Activated CD4-positive, CD25-positive, alpha-beta regulatory T cell treated with anti-CD3 and anti-CD28 coated beads, Interleukin-2, amount 50 U/mL, for 24 hours (primary cell): ENCODE measurements around the gene RAB17.

Experiments used
- ATAC-seq, 2 donors: fragments of 150-1000 bp; cut with Tn5 transposase; one replicate each; pipeline ENCODE4 v1.10.0; 2021; ENCODE audit warnings: mild to moderate bottlenecking in 1 of 2, moderate library complexity in 1 of 2

Gene RAB17

GRCh38 chr2:237590272-237591140, at the start of gene RAB17:
RAB17 (minus strand) TSS chr2:237590734; CDS start chr2:237586154, 4,580 bp downstream.
- no peak for ATAC-seq

- ATAC-seq: no peak
These were observed 49.3 kb upstream of the RAB17 start for GRCh38 chr2:237639836-237640220.

GRCh38 chr2:237639052-237639835, 48.7 kb upstream of the RAB17 start:
- no peak for ATAC-seq

- no peak for ATAC-seq
These were observed 47.6 kb upstream of the RAB17 start for GRCh38 chr2:237638176-237638575.

- ATAC-seq: no peak
These were observed 47.0 kb upstream of the RAB17 start for GRCh38 chr2:237637429-237638135.

- ATAC-seq: no peak
These were observed 46.0 kb upstream of the RAB17 start for GRCh38 chr2:237636578-237636977.

- ATAC-seq: no peak
These were observed 42.6 kb upstream of the RAB17 start for GRCh38 chr2:237633061-237633561.

- no peak for ATAC-seq
These were observed 41.5 kb upstream of the RAB17 start for GRCh38 chr2:237631801-237632585.

GRCh38 chr2:237631007-237631785, 40.7 kb upstream of the RAB17 start:
- ATAC-seq: no peak

GRCh38 chr2:237630216-237631000, 39.9 kb upstream of the RAB17 start:
- ATAC-seq: no peak

GRCh38 chr2:237629739-237630138, 39.2 kb upstream of the RAB17 start:
- no peak for ATAC-seq

- ATAC-seq: no peak
These were observed 38.6 kb upstream of the RAB17 start for GRCh38 chr2:237629188-237629534.

- ATAC-seq: no peak
These were observed 38.0 kb upstream of the RAB17 start for GRCh38 chr2:237628247-237629187.

- peak; percentile 37 to 44 for ATAC-seq
These were observed 37.1 kb upstream of the RAB17 start, which contains the start of gene LRRFIP1 for GRCh38 chr2:237627441-237628246. LRRFIP1 (plus strand) TSS chr2:237627587; CDS start chr2:237627645, 58 bp downstream.

GRCh38 chr2:237626813-237627440, 36.4 kb upstream of the RAB17 start:
- ATAC-seq: peak in 1 of 2 donors; percentile 10

- ATAC-seq: no peak
These were observed 35.2 kb upstream of the RAB17 start for GRCh38 chr2:237625777-237626176.

GRCh38 chr2:237625216-237625705, 34.7 kb upstream of the RAB17 start:
- ATAC-seq: no peak

GRCh38 chr2:237624565-237624964, 34.0 kb upstream of the RAB17 start:
- no peak for ATAC-seq
